Endothelial cell of umbilical vein (primary cell): ENCODE results near the gene C6orf132. TPM values are rescaled to one million over a fixed set of nuclear protein-coding genes. Genes with fewer than 3 reads are reported as not detected.

Experiments used
- BruUV-seq: library from RNA; stranded (reverse); fragments of 400-500 nt; replicated peaks from 2 replicates; lab custom pipeline; 2021; lab: Mats Ljungman, UMichigan
- CTCF ChIA-PET: fragments of 300-600, 350-600 bp; sonication (Branson Sonifier 250); formaldehyde crosslinking; loops from one replicate; lab custom pipeline; 2021; ENCODE audit warnings: antibody characterized with exemption, inconsistent platforms; lab: Charles Lee
- POLR2A ChIA-PET: fragments of 300-600, 350-600 bp; sonication (Branson Sonifier 250); formaldehyde crosslinking; loops from one replicate; lab custom pipeline; 2021; ENCODE audit warnings: antibody characterized with exemption, inconsistent platforms; lab: Charles Lee
- DNase-seq: peaks from one replicate; pipeline ENCODE4 v3.0.0-alpha.2; 2011; ENCODE audit warnings: low read depth, low spot score
- FAIRE-seq: peaks from 2 replicates; lab custom pipeline; 2011; peaks lifted over from hg19 to GRCh38; lab: Jason Lieb, UNC
- H2AFZ ChIP-seq: 2 replicates; pipeline ENCODE4 v1.6.0; 2012; ENCODE audit warnings: low read depth, low read length, control low read depth, inconsistent platforms
- H3K27ac ChIP-seq: 2 replicates; pipeline ENCODE4 v1.5.1; 2011; ENCODE audit warnings: low read depth, mild to moderate bottlenecking, control low read depth, low read length, moderate library complexity; ENCODE audit not compliant: insufficient read depth
- H3K27me3 ChIP-seq, 2 experiments: 2 replicates each; pipeline versions ENCODE4 v1.6.0 to v1.6.1; 2011; ENCODE audit warnings: low read length in 2 of 2, mixed read lengths in 1 of 2; ENCODE audit not compliant: control insufficient read depth in 2 of 2, insufficient read depth in 2 of 2
- H3K36me3 ChIP-seq, 2 experiments: 2 replicates in 1 of 2; 3 replicates in 1 of 2; pipeline ENCODE4 v1.5.1; 2011; ENCODE audit warnings: low read length in 2 of 2, mild to moderate bottlenecking in 1 of 2, moderate library complexity in 1 of 2; ENCODE audit not compliant: control insufficient read depth in 2 of 2, insufficient read depth in 2 of 2; ENCODE audit errors: extremely low read depth in 1 of 2
- H3K4me1 ChIP-seq: 3 replicates; pipeline ENCODE4 v1.5.1; 2011; ENCODE audit warnings: mild to moderate bottlenecking, low read length; ENCODE audit not compliant: control insufficient read depth, insufficient read depth; ENCODE audit errors: extremely low read depth
- H3K4me2 ChIP-seq: 2 replicates; pipeline ENCODE4 v1.6.1; 2011; ENCODE audit warnings: low read length, control low read depth, mixed read lengths; ENCODE audit not compliant: insufficient read depth
- H3K4me3 ChIP-seq, 3 experiments: fragments of 200-600 bp in 1 of 3; sonication (generic), shearing (Covaris generic) in 1 of 3; replicated peaks in 1 of 3; 2 replicates each; pipeline ENCODE4 v1.5.1; 2011 to 2016; ENCODE audit warnings: control low read depth in 3 of 3, low read length in 3 of 3, mild to moderate bottlenecking in 2 of 3, inconsistent platforms in 1 of 3, low read depth in 1 of 3, moderate library complexity in 1 of 3; ENCODE audit not compliant: insufficient read depth in 1 of 3
- H3K79me2 ChIP-seq: 2 replicates; pipeline ENCODE4 v1.6.0; 2012; ENCODE audit warnings: low read length, inconsistent platforms; ENCODE audit not compliant: control insufficient read depth, insufficient read depth
- H3K9ac ChIP-seq: replicated peaks from 2 replicates; pipeline ENCODE3; 2011; ENCODE audit warnings: low read length, control low read depth; ENCODE audit not compliant: insufficient read depth; ENCODE audit errors: extremely low read depth
- H3K9me1 ChIP-seq: replicated peaks from 3 replicates; pipeline ENCODE4 v1.6.0; 2011; ENCODE audit warnings: mild to moderate bottlenecking, low read length; ENCODE audit not compliant: control insufficient read depth, insufficient read depth; ENCODE audit errors: extremely low read depth
- H3K9me3 ChIP-seq: replicated peaks from 2 replicates; pipeline ENCODE4 v1.5.1; 2012; ENCODE audit warnings: low read length, inconsistent platforms; ENCODE audit not compliant: control insufficient read depth, insufficient read depth
- H4K20me1 ChIP-seq: replicated peaks from 2 replicates; pipeline ENCODE3; 2011; ENCODE audit warnings: mild to moderate bottlenecking, low read length; ENCODE audit not compliant: control insufficient read depth, insufficient read depth; ENCODE audit errors: extremely low read depth
- CTCF ChIP-seq, 2 donors: IDR thresholded peaks; 1 replicate in 1 of 2; 2 replicates in 1 of 2; pipeline ENCODE4 v1.5.1; 2011; ENCODE audit warnings: low read length in 2 of 2, mild to moderate bottlenecking in 2 of 2, moderate library complexity in 2 of 2, control low read depth in 1 of 2, inconsistent platforms in 1 of 2, low read depth in 1 of 2; ENCODE audit not compliant: insufficient read depth in 1 of 2; ENCODE audit errors: extremely low read depth in 1 of 2
- EZH2 ChIP-seq: IDR thresholded peaks from 2 replicates; pipeline ENCODE4 v1.6.1; 2012; ENCODE audit warnings: borderline replicate concordance, low read depth, mild to moderate bottlenecking, moderate library complexity, low read length, inconsistent platforms; ENCODE audit not compliant: severe bottlenecking
- FOS ChIP-seq: IDR thresholded peaks from 2 replicates; pipeline ENCODE4 v1.6.1; 2011; ENCODE audit warnings: mild to moderate bottlenecking, low read length, moderate library complexity, borderline replicate concordance; ENCODE audit not compliant: insufficient read depth
- GATA2 ChIP-seq: IDR thresholded peaks from 2 replicates; pipeline ENCODE4 v1.7.0; 2011; ENCODE audit warnings: low read depth, mild to moderate bottlenecking, moderate library complexity, mixed read lengths, low read length; ENCODE audit not compliant: insufficient read length, insufficient read depth
- JUN ChIP-seq: IDR thresholded peaks from 2 replicates; pipeline ENCODE4 v1.6.1; 2011; ENCODE audit warnings: borderline replicate concordance, low read depth; ENCODE audit not compliant: insufficient read length, insufficient read depth
- MAX ChIP-seq: IDR thresholded peaks from 2 replicates; pipeline ENCODE4 v1.6.1; 2011; ENCODE audit not compliant: insufficient read depth, insufficient read length
- MYC ChIP-seq: IDR thresholded peaks from one replicate; pipeline ENCODE4 v1.6.1; 2011; ENCODE audit warnings: mild to moderate bottlenecking, low read depth, low read length
- POLR2A ChIP-seq: IDR thresholded peaks from 2 replicates; pipeline ENCODE4 v1.6.1; 2012; ENCODE audit warnings: low read depth, mild to moderate bottlenecking, control low read depth, low read length
- POLR2AphosphoS5 ChIP-seq: IDR thresholded peaks from 2 replicates; pipeline ENCODE4 v1.6.1; 2012; ENCODE audit warnings: low read depth, mild to moderate bottlenecking, control low read depth, low read length, moderate library complexity; ENCODE audit not compliant: insufficient read depth
- dilution Hi-C: fragments of 300-500 bp; cut with MboI; formaldehyde crosslinking; loops from one replicate; pipeline ENCODE4 v1.15.0; 2019; ENCODE audit warnings: low sequenced_read_pairs; ENCODE audit not compliant: extremely low pct_ligation_motif_present
- intact Hi-C: fragments of 100-400 bp; cut with micrococcal nuclease; formaldehyde crosslinking; loops from one replicate; pipeline ENCODE4 v1.10.0; 2022
- polyA plus RNA-seq, 4 experiments: library from polyadenylated mRNA; depleted of rRNA in 3 of 4; stranded (reverse) in 3 of 4; unstranded in 1 of 4; fragments of >200 nt; gene quantifications; 2 replicates each; pipeline versions ENCODE4 v1.2.1 to v1.2.3, GENCODE V29; 2011 to 2012; ENCODE audit warnings: missing spikeins in 1 of 4
- total RNA-seq: library from RNA; stranded (reverse); gene quantifications from 2 replicates; pipeline ENCODE4 v1.2.3, GENCODE V29; 2021

Gene C6orf132
- total and polyA plus RNA-seq, 2 donors (not counting 3 experiments of a cell fraction or from before 2014, with no cell fraction given): 0.15 to 0.71 TPM

GRCh38 chr6:42154461-42155209 is 12.2 kb upstream of the C6orf132 start:
- Histone ChIP-seq H3K4me3 (no peak overlapping the region), H3K79me2 (no peaks in the 10 kb centered on the region), H3K4me2 (no peak overlapping the region), H3K9me3 (no peaks in the 10 kb centered on the region), H3K9ac (no peak overlapping the region), H3K9me1 (no peaks in the 10 kb centered on the region), H3K36me3 (no peaks in the 10 kb centered on the region), H2AFZ (no peak overlapping the region), H3K27me3 (peaks cover 2 to 4% of the 10 kb centered on the region in 2 experiments), H3K4me1 (no peaks in the 10 kb centered on the region), H3K27ac (no peak overlapping the region), H4K20me1 (no peaks in the 10 kb centered on the region)
- dilution Hi-C loops (no loop called here), intact Hi-C loops (no loop called here)
- DNase-seq (no peak), FAIRE-seq (no peak)
- TF ChIP-seq POLR2AphosphoS5: no peak
- no peak for TF ChIP-seq JUN
- no peak for TF ChIP-seq MYC
- TF ChIP-seq GATA2: no peak
- TF ChIP-seq EZH2: no peak
- TF ChIP-seq MAX: no peak
- no peak for TF ChIP-seq FOS
- ChIA-PET CTCF (no interaction called here), POLR2A (no interaction called here)
- BruUV-seq: no TSS peak

- no peak overlapping the region for H2AFZ ChIP-seq
- H4K20me1 ChIP-seq: no peaks in the 10 kb centered on the region
- intact Hi-C loops (no loop called here), dilution Hi-C loops (no loop called here)
- TF ChIP-seq FOS: no peak
- no peak for TF ChIP-seq POLR2A
- no peak for TF ChIP-seq GATA2
- TF ChIP-seq POLR2AphosphoS5: no peak
- no peak for TF ChIP-seq JUN
- no peak for TF ChIP-seq CTCF (IDR thresholded peaks at IDR 0.05; ENCODE audit: extremely low read depth in 1 of 2, insufficient read depth in 1 of 2, low read depth in 1 of 2, low read length in 2 of 2)
- no peak for TF ChIP-seq MYC
- TF ChIP-seq MAX: no peak
- TF ChIP-seq EZH2: no peak
- H3K4me1 ChIP-seq: no peaks in the 10 kb centered on the region
- H3K4me3 ChIP-seq: no peak overlapping the region
- no peaks in the 10 kb centered on the region for H3K9me1 ChIP-seq
- no TSS peak for BruUV-seq
- no peaks in the 10 kb centered on the region for H3K79me2 ChIP-seq
- no peaks in the 10 kb centered on the region for H3K9me3 ChIP-seq
- CTCF ChIA-PET: interaction anchor here (1.0 kb wide), 1 partner anchor 50 kb away, joined by 3 read pairs; no protein-coding TSS in a partner anchor
- H3K27me3 ChIP-seq: peaks cover 0 to 4% of the 10 kb centered on the region in 2 experiments
- DNase-seq (no peak), FAIRE-seq (no peak)
- H3K27ac ChIP-seq: no peak overlapping the region
- H3K9ac ChIP-seq: no peak overlapping the region
- POLR2A ChIA-PET: no interaction called here
- no peak overlapping the region for H3K4me2 ChIP-seq
- H3K36me3 ChIP-seq: no peaks in the 10 kb centered on the region
Measured at GRCh38 chr6:42153921-42154320, 11.5 kb upstream of the C6orf132 start.
